ENCODE measurements around the gene MTOR.
"Not testable (repeated sequence)": the region's sequence is repeated elsewhere in the genome, so short reads cannot be mapped to it uniquely, and the experiment has no call there.

The MTOR gene

GRCh38 chr1:11144570-11145256 lies 117.6 kb downstream of the MTOR start:
- no peak for DNase-seq

GRCh38 chr1:11143907-11144306 lies 118.4 kb downstream of the MTOR start:
- no peak for DNase-seq

- no peak for DNase-seq
Measured at GRCh38 chr1:11143401-11143800, 119.0 kb downstream of the MTOR start.

DNA sequence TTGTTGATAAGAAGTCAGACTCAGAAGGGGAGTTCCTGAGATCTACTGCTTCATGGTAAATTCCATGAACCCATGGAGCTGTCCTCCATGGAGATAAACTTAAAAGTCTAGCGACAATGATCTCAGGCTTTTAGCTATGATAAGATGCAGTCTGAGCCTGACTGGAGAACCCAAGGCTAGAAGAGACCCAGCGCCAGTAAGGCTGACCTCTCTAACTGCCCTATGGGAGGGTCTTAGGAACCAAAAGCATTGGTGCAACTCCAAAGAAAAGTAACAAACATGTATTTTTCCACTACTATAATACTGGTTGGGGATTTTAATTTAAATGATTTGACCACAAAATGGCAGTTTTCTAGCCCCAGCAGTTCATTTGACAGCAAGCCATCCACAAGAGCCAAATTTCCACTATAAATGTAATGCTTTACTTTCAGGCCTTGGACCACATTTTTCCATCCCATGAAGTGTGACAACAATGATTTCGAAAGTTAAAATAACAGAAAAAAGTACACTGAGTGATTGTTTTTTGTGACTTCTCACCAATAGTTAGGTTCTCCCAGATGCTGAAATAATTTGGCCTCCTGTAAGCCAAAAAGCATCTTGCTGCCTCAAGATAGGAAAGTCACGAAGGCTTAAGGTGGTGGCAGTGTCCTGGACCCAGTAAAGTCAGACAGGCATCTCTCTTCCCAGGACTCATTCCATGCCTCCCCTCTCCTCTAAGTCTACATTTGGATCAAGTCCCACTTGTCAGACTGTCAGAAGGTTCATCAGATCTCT lies 119.5 kb downstream of the MTOR start:
- no peak for DNase-seq

DNA sequence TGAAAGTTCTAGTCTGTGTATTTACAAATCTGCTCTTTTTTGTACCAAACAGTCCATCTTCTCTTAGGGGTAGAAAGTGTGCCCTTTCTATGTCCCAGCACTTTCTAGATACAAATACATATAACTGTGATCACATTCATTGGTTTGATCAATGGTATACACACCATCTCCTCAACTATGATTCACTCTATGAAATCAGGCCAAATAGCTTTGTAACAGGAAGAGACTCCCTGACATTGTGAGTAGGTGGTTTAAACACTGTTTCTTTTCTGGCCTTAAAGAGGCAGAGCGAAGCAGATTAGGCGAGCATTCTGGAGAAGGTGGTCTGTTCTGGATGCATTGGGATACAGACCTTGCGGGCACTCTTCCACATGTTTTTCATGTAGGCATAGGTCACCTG lies 123.4 kb downstream of the MTOR start:
- no peak for DNase-seq

DNA sequence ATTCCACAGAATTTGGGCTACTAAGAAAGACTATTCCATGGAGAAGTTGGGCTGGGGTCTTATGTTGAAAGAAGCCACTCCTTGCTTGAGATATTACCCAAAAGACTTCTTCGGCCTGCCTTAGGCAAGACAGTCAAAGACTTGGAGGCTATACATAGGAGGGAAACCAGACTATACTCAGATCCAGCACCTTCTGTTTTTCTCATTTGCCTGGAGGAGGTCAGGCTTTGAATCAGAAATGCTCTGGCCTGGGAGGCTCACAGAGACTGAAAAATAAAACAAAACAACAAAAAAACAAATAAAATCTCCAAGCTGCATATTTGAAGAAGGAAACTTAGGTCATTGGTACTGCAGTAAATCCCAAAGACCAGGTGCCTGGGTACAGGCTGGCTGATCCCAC lies 124.3 kb downstream of the MTOR start:
- DNase-seq: no peak

GRCh38 chr1:11134898-11135266 lies 127.5 kb downstream of the MTOR start:
- DNase-seq: no peak

DNA sequence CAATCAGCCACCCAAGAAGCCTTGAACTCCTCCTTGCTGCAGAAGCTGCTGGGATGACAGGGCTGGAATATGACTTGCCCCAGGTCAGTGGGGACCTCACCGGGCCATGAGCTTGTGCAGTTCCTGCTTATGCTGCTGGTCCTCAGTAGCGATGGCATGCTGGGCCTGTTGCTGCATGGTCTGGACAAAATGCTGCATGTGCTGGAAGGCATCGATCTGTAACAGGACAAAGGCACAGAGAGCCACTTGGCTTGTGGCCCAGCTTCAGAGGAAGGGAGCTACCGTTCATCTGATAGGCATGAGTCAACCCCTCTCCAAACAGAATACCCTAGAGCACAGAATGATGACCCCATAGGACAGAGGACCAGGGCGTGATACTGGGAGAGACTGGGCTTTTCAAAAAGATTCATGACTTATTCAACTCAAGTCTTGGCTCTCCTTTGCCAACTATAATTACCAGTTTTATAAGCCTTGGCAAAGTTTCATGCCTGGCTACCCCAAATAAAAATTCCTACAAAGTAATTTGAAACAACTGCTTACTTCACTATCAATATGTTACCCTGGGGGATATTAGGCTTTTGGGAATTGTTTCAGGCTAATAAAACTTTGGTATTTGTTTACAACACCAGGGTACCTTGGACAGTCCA lies 128.0 kb downstream of the MTOR start:
- DNase-seq: peak; percentile 40

GRCh38 chr1:11132563-11133293 lies 129.6 kb downstream of the MTOR start:
- DNase-seq: no peak

- DNase-seq: no peak
Measured at GRCh38 chr1:11131816-11132215, 130.5 kb downstream of the MTOR start.

GRCh38 chr1:11130406-11130805 lies 131.9 kb downstream of the MTOR start:
- DNase-seq: no peak

GRCh38 chr1:11129649-11130390 lies 132.5 kb downstream of the MTOR start:
- no peak for DNase-seq

DNA sequence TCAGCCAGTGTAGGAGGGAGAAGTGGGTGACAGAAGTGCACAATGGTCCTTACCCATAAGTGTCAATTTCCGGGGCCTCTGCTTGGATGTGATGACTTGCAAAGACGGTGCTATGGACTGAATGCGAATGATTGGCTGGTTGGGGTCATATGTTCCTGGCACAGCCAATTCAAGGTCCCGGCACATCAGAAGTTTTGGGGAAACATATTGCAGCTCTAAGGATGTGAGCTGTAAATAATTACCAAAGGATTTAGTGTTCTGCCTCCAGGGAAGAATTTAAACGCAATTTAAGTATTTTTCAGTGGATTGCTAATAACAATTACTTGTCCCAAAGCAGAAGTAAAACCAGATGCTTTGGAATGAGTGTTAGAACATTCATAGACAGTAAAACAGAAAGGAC lies 135.8 kb downstream of the MTOR start:
- DNase-seq: no peak

GRCh38 chr1:11125931-11126330 lies 136.4 kb downstream of the MTOR start:
- no peak for DNase-seq

GRCh38 chr1:11124965-11125364 lies 137.4 kb downstream of the MTOR start:
- DNase-seq: no peak

GRCh38 chr1:11116318-11116717 lies 146.0 kb downstream of the MTOR start:
- no peak for DNase-seq

DNA sequence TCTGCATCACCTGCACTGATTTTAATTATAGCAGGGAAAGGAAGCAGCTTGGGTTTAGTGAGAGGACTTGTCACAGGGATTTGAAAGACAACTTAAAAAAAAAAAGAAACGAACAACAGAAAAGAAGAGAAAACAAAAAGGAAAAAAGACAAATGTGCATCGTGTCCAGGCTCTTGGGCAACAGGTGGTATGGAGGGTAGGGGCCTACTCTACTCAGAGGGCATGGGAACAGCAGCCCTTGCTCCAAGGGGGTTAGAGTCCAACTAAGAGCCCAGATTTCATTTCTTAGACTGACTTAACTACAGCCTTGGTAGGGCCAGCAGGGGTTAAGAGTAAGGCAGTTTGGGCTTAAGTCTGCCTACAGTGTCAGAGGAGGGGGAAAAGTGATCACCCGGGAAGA lies 147.4 kb downstream of the MTOR start:
- no peak for DNase-seq

DNA sequence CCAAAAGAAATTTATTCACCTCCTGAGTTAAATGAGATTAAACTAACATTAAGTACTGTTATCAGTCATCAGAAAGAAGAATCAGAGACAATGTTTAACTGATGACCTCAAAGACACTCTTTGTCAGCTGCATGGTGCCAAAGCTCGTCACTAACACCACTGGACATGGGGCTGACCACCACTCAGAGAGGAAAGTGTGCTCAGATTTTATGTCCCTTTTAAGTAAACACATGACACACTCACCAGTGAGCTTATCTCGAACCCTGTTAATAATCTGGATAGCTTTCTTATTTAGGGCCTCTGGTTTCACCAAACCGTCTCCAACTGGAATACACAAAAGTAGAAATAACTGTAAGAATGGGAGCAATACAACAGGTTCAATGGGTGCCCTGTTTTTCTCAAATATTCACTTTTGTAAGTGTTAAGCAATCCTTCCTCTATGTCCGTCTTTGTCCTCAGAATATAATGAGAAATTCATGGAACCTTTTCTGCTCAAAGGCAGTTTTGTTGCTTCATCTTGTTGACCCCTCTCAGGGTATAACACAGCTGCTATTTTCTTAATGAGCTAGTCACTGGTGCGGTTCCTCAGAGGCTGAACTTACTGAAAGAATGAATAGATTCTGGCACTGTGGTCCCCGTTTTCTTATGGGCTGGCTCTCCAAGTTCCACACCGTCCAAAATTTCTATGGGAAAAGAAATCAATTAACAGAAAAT lies 153.1 kb downstream of the MTOR start:
- no peak for DNase-seq

DNA sequence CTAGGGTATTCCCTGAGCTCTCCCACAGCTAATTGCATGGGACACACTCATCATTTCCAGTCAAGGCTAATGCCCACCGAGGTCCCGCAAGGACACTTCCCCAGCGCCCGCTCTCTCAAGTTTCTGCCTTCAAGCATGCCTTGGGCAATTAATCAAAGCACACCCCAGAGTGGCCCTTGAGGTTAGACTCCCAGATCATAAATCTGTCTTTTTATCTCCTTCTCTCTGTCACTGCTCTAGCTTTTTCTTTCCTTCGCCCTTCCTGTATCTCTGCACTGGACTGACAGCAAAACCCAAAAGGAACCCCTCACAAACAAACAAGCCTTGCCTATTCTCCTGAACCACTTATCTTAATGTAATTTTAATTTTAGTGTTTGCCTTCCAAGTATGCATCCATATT lies 154.8 kb downstream of the MTOR start:
- no peak for DNase-seq

- DNase-seq: no peak
Measured at GRCh38 chr1:11105586-11105985, 156.8 kb downstream of the MTOR start.

DNA sequence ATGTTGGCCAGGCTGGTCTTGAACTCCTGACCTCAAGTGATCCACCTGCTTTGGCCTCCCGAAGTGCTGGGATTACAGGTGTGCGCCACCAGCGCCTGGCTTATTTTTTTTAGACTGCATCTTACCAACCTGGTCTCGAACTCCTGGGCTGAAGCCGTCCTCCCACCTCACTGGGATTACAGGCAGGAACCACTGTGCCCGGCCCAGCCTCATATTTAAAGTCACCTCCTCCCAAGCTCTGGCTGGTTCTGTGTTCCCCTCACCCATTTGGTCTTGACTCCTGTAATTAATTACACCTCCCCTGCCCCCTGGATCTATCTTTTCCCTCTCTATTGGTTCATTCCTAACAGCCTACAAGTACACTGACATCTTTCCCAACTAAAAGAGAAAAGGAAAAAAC lies 161.0 kb downstream of the MTOR start:
- no peak for DNase-seq

GRCh38 chr1:11100806-11101205 lies 161.5 kb downstream of the MTOR start:
- not testable (repeated sequence) for DNase-seq

Measured in hematopoietic multipotent progenitor cell treated with erythropoietin and hydrocortisone succinate and interleukin-3 and kit ligand, for 8 days (in vitro differentiated cells).